Parathyroid adenoma (tissue), 2 donors: Measurements from ENCODE around the gene TRAPPC6A.

ENCODE experiments used
- H2AFZ ChIP-seq: fragments of 300-600 bp; sonication (generic); one replicate; pipeline ENCODE4 v1.7.0; 2017; ENCODE audit warnings: antibody characterized with exemption, mild to moderate bottlenecking
- H3K27ac ChIP-seq: fragments of 300-600 bp; sonication (generic); one replicate; pipeline ENCODE4 v1.7.0; 2017
- H3K27me3 ChIP-seq: fragments of 300-600 bp; sonication (generic); one replicate; pipeline ENCODE4 v1.7.0; 2017; ENCODE audit warnings: low read length; ENCODE audit not compliant: control insufficient read depth, insufficient read depth
- H3K36me3 ChIP-seq: fragments of 300-600 bp; sonication (generic); one replicate; pipeline ENCODE4 v1.7.0; 2017; ENCODE audit warnings: low read length; ENCODE audit not compliant: control insufficient read depth, insufficient read depth
- H3K4me1 ChIP-seq: fragments of 300-600 bp; sonication (generic); one replicate; pipeline ENCODE4 v1.7.0; 2017; ENCODE audit warnings: control low read depth
- H3K4me2 ChIP-seq: fragments of 300-600 bp; sonication (generic); one replicate; pipeline ENCODE4 v1.7.0; 2017; ENCODE audit warnings: low read length
- H3K4me3 ChIP-seq: fragments of 300-600 bp; sonication (generic); one replicate; pipeline ENCODE4 v1.7.0; 2017; ENCODE audit warnings: low read depth, low read length
- H3K79me2 ChIP-seq: fragments of 300-600 bp; sonication (generic); one replicate; pipeline ENCODE4 v1.7.0; 2017; ENCODE audit warnings: control low read depth
- H3K9ac ChIP-seq: fragments of 300-600 bp; sonication (generic); one replicate; pipeline ENCODE4 v1.7.0; 2017; ENCODE audit warnings: mild to moderate bottlenecking
- H3K9me3 ChIP-seq: fragments of 300-600 bp; sonication (generic); one replicate; pipeline ENCODE4 v1.7.0; 2017; ENCODE audit warnings: low read length; ENCODE audit not compliant: control insufficient read depth
- CTCF ChIP-seq: fragments of 300-600 bp; sonication (generic); IDR thresholded peaks from one replicate; pipeline ENCODE4 v1.7.0; 2017; ENCODE audit warnings: antibody characterized with exemption, mild to moderate bottlenecking
- donor health status: primary hyperparathyroidism.

The TRAPPC6A gene

GRCh38 chr19:45206328-45206727 lies 28.3 kb upstream of the TRAPPC6A start:
- TF ChIP-seq CTCF: no peak
- Histone ChIP-seq H3K9me3 (no peaks in the 10 kb centered on the region), H3K27me3 (no peaks in the 10 kb centered on the region), H2AFZ (no peak overlapping the region), H3K79me2 (no peaks in the 10 kb centered on the region), H3K36me3 (no peaks in the 10 kb centered on the region), H3K9ac (no peak overlapping the region), H3K4me3 (no peak overlapping the region), H3K4me1 (no peaks in the 10 kb centered on the region), H3K4me2 (no peak overlapping the region), H3K27ac (no peak overlapping the region)

- H3K36me3 ChIP-seq: no peaks in the 10 kb centered on the region
- no peak overlapping the region for H3K4me3 ChIP-seq
- no peak for TF ChIP-seq CTCF
- no peaks in the 10 kb centered on the region for H3K79me2 ChIP-seq
- H3K9me3 ChIP-seq: no peaks in the 10 kb centered on the region
- no peaks in the 10 kb centered on the region for H3K27me3 ChIP-seq
- no peak overlapping the region for H3K9ac ChIP-seq
- H3K27ac ChIP-seq: no peak overlapping the region
- H3K4me1 ChIP-seq: no peaks in the 10 kb centered on the region
- no peak overlapping the region for H2AFZ ChIP-seq
- no peak overlapping the region for H3K4me2 ChIP-seq
Measured at GRCh38 chr19:45205810-45206209, 27.8 kb upstream of the TRAPPC6A start.

- H3K4me1 ChIP-seq: no peaks in the 10 kb centered on the region
- no peak overlapping the region for H2AFZ ChIP-seq
- TF ChIP-seq CTCF: no peak
- no peaks in the 10 kb centered on the region for H3K9me3 ChIP-seq
- no peaks in the 10 kb centered on the region for H3K36me3 ChIP-seq
- no peaks in the 10 kb centered on the region for H3K79me2 ChIP-seq
- no peak overlapping the region for H3K4me2 ChIP-seq
- no peak overlapping the region for H3K9ac ChIP-seq
- H3K4me3 ChIP-seq: no peak overlapping the region
- H3K27ac ChIP-seq: no peak overlapping the region
- H3K27me3 ChIP-seq: no peaks in the 10 kb centered on the region
Measured at GRCh38 chr19:45202637-45203036, 24.6 kb upstream of the TRAPPC6A start.

GRCh38 chr19:45200568-45200967 lies 22.5 kb upstream of the TRAPPC6A start:
- no peaks in the 10 kb centered on the region for H3K79me2 ChIP-seq
- peak; percentile 31 for TF ChIP-seq CTCF
- H2AFZ ChIP-seq: no peak overlapping the region
- no peak overlapping the region for H3K9ac ChIP-seq
- H3K9me3 ChIP-seq: no peaks in the 10 kb centered on the region
- H3K36me3 ChIP-seq: no peaks in the 10 kb centered on the region
- no peak overlapping the region for H3K4me2 ChIP-seq
- no peak overlapping the region for H3K4me3 ChIP-seq
- H3K27ac ChIP-seq: no peak overlapping the region
- no peaks in the 10 kb centered on the region for H3K27me3 ChIP-seq
- no peaks in the 10 kb centered on the region for H3K4me1 ChIP-seq

- Histone ChIP-seq H3K4me3 (no peak overlapping the region), H3K27ac (no peak overlapping the region), H3K79me2 (no peaks in the 10 kb centered on the region), H3K9me3 (no peaks in the 10 kb centered on the region), H2AFZ (no peak overlapping the region), H3K9ac (no peak overlapping the region), H3K27me3 (no peaks in the 10 kb centered on the region), H3K4me2 (no peak overlapping the region), H3K36me3 (no peaks in the 10 kb centered on the region), H3K4me1 (no peaks in the 10 kb centered on the region)
- no peak for TF ChIP-seq CTCF
Measured at GRCh38 chr19:45195764-45196163, 17.7 kb upstream of the TRAPPC6A start.
